ENCODE results near the gene PACRG.

DNA sequence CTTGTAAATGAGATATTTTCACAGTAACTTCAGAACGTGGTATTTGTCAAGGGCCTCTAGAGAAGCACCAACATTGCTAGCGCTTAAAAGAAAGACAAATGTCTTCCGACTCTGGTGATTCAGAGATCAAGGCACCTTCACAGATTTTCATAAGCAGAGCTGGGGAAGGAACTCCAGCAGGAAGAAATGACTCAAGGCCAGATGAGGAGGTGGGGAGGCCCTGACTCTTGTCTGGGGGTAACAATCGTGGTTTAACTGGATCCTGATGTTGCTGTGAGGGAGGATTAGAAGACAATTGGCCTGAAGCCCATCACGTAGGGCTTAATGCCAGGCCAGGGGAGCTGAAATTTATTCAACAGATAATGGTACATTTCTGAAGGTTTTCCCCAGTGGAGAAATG, 563.8 kb downstream of the PACRG start:
- TF ChIP-seq, protein P1, sequence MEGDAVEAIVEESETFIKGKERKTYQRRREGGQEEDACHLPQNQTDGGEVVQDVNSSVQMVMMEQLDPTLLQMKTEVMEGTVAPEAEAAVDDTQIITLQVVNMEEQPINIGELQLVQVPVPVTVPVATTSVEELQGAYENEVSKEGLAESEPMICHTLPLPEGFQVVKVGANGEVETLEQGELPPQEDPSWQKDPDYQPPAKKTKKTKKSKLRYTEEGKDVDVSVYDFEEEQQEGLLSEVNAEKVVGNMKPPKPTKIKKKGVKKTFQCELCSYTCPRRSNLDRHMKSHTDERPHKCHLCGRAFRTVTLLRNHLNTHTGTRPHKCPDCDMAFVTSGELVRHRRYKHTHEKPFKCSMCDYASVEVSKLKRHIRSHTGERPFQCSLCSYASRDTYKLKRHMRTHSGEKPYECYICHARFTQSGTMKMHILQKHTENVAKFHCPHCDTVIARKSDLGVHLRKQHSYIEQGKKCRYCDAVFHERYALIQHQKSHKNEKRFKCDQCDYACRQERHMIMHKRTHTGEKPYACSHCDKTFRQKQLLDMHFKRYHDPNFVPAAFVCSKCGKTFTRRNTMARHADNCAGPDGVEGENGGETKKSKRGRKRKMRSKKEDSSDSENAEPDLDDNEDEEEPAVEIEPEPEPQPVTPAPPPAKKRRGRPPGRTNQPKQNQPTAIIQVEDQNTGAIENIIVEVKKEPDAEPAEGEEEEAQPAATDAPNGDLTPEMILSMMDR (conservative IDR thresholded peaks at IDR 0.05; ENCODE audit: low read depth, low read length), result no peak
- TF ChIP-seq MXI1 (IDR thresholded peaks at IDR 0.05; ENCODE audit: borderline replicate concordance, low read depth, low read length) (no peak), MAZ (IDR thresholded peaks at IDR 0.05; ENCODE audit: borderline replicate concordance, low read depth, low read length) (no peak), SMC3 (IDR thresholded peaks at IDR 0.05; ENCODE audit: low read depth, low read length) (no peak)
